BLaER1 treated with 17β-estradiol and CSF1 and Interleukin-3, amounts not matched to agents 10 nM and 100 nM (cell line): ENCODE measurements around the gene LAD1.

ENCODE experiments used
- H3K27ac ChIP-seq, 11 experiments: shearing (Covaris generic); formaldehyde crosslinking; 2 replicates each; pipeline ENCODE4 v1.8.1; 2022
- H3K27me3 ChIP-seq, 11 experiments: shearing (Covaris generic); formaldehyde crosslinking; 2 replicates each; pipeline ENCODE4 v1.8.1; 2022
- H3K36me3 ChIP-seq, 11 experiments: shearing (Covaris generic); formaldehyde crosslinking; 2 replicates each; pipeline ENCODE4 v1.8.1; 2022
- H3K4me1 ChIP-seq, 10 experiments: shearing (Covaris generic); formaldehyde crosslinking; 2 replicates each; pipeline ENCODE4 v1.8.1; 2022
- H3K4me2 ChIP-seq, 11 experiments: shearing (Covaris generic); formaldehyde crosslinking; 2 replicates each; pipeline ENCODE4 v1.8.1; 2022
- H3K4me3 ChIP-seq, 10 experiments: shearing (Covaris generic); formaldehyde crosslinking; 2 replicates each; pipeline ENCODE4 v1.8.1; 2022
- H3K9ac ChIP-seq, 11 experiments: shearing (Covaris generic); formaldehyde crosslinking; 2 replicates each; pipeline ENCODE4 v1.8.1; 2022
- H3K9me3 ChIP-seq, 11 experiments: shearing (Covaris generic); formaldehyde crosslinking; replicated peaks in 1 of 11; 2 replicates each; pipeline ENCODE4 v1.8.1; 2022
- H4K20me1 ChIP-seq, 11 experiments: shearing (Covaris generic); formaldehyde crosslinking; 2 replicates each; pipeline ENCODE4 v1.8.1; 2022
- Cebpa-rat ChIP-seq, 11 experiments: shearing (Covaris generic); IDR thresholded peaks; 2 replicates each; pipeline ENCODE4 v1.8.1; 2022

Gene LAD1

DNA sequence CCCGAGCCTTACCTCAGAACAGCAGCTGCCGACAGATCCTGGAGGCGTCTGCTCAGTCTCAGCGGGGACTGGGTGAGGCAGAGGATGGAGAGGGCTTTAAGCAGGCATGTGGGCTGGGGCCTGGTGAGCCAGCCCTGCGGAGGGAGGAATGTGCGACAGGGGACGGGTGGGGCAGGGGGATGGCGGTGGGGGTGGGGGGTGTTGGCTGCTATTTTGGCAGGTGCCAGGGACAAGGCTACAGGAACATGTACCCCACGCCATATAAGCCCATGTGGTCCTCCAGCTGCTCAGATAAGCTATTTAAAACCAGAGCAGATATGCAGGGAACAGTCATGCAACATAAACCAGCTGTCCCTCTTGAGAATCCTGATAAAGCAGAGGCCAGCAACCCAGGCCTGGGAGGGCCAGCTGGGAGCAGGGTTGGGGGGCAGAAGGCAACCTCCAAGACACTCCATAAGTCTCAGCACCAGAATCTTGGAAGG lies 21.5 kb downstream of the LAD1 start, which contains the start of gene TNNT2:
TNNT2 (minus strand) TSS at position 70 of the 482 bp plus-strand sequence. CDS start 4,426 bp downstream, outside the sequence.
- TF ChIP-seq Cebpa-rat (IDR thresholded peaks at IDR 0.05), result no peak
- Histone ChIP-seq H3K4me3 (no peak within 1 kb of the TSS), H3K4me1 (peaks cover 0 to 10% (median 3%) of the 10 kb centered on the region in 10 experiments; a peak in 6 of 20 replicates), H3K27ac (no peak within 1 kb of the TSS), H3K36me3 (no peaks in the 10 kb centered on the region), H3K4me2 (no peak within 1 kb of the TSS), H3K27me3 (no peaks in the 10 kb centered on the region), H3K9me3 (no peaks in the 10 kb centered on the region), H4K20me1 (no peaks in the 10 kb centered on the region; a peak in 1 of 22 replicates), H3K9ac (no peak within 1 kb of the TSS)

DNA sequence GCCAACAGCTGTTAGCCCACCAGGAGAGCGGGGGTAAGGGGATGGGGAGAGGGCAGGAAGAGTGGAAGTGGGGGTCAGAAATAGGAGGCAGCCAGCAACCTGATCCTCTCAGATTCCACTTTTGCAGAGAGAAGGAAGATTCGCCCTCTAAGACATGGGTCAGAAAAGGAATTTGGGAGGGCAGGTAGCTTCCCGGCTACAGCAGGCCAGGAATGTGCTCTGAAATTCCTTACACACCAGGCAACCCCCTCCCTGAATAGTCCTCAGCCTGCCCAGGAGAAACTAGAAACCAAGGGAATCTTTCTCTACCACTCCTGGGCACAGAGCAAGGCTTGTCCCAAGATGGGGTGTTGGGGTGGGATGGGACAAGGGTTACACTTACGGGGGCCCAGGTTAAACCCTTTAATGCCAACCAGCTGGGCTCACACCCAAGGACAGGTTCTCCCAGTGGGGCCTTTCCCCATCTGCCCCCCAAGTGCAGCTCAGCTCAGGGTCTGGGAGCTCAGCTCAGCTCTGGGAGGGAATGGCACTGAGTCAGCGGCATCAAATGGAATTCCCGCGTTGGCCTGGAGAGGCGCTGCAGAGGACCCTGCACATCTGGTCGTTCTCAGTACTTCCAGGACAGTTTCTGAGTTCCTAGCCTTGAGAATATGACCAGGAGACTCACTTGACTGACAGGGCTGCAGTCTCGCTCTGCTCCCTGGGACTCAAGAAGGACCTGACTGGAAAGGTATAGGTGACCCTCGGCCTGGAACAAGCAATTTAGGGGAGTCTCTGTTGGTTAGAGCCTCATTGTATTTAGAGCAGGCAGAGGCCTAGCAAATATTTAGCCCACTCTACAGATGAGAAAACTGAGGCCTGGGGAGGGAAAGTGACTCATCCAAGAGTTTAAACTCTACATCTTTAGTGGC lies 22.4 kb downstream of the LAD1 start:
- Histone ChIP-seq H3K4me1 (peaks cover 0 to 17% (median 9%) of the 10 kb centered on the region in 10 experiments; a peak in 12 of 20 replicates), H3K27me3 (no peaks in the 10 kb centered on the region), H3K27ac (no peak overlapping the region), H3K4me2 (no peak overlapping the region), H4K20me1 (no peaks in the 10 kb centered on the region; a peak in 1 of 22 replicates), H3K9ac (no peak overlapping the region), H3K9me3 (no peaks in the 10 kb centered on the region), H3K36me3 (no peaks in the 10 kb centered on the region), H3K4me3 (no peak overlapping the region)
- no peak for TF ChIP-seq Cebpa-rat (IDR thresholded peaks at IDR 0.05)

DNA sequence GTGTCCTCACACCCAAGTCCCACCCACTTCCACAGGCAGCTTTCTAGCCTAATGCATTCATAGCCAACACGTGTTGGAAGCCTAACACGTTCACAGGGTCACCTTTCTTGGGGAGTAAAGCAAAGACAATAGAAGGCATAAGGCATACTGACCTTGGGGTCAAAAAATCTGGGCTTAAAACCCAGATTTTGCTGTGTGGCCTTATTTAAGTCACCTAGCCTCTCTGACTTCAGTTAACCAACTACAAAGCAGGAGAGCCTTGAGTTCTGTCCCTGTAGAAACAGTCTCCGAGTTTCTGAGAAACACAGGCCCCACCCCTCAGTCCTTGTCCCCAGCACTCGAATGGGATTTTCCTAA lies 23.0 kb downstream of the LAD1 start:
- H4K20me1 ChIP-seq, result no peaks in the 10 kb centered on the region; a peak in 1 of 22 replicates
- H3K27ac ChIP-seq, result no peak overlapping the region
- H3K36me3 ChIP-seq, result no peaks in the 10 kb centered on the region
- H3K4me1 ChIP-seq, result peaks cover 0 to 23% (median 15%) of the 10 kb centered on the region in 10 experiments; a peak in 15 of 20 replicates
- TF ChIP-seq Cebpa-rat (IDR thresholded peaks at IDR 0.05), result no peak
- H3K9ac ChIP-seq, result no peak overlapping the region
- no peaks in the 10 kb centered on the region for H3K9me3 ChIP-seq
- peak overlapping the region in 3 of 11 experiments; percentile 15 to 22 (median 16); a peak in 2 of 22 replicates for H3K4me2 ChIP-seq
- no peak overlapping the region for H3K4me3 ChIP-seq
- no peaks in the 10 kb centered on the region for H3K27me3 ChIP-seq

DNA sequence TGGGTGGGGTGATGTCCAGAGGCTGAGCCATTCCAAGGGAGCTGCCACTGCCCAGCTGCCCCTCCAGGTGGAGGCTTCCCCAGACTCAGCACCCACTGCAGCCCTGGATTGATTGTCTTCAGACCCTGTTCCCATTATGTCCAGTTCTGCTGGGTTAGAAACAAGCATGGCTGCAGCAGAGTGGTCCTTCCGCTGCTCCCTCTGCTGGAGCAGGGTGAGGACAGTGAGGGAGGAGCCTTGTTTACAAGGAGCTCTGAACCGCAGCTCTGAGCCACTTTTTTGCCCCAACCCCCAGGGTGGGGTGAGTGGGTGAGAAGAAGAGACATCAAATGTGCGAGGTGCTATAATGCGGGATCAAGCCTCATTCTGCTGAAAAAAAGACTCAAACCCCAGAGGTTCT lies 24.0 kb downstream of the LAD1 start:
- Histone ChIP-seq H3K27me3 (no peaks in the 10 kb centered on the region), H3K27ac (no peak overlapping the region)

DNA sequence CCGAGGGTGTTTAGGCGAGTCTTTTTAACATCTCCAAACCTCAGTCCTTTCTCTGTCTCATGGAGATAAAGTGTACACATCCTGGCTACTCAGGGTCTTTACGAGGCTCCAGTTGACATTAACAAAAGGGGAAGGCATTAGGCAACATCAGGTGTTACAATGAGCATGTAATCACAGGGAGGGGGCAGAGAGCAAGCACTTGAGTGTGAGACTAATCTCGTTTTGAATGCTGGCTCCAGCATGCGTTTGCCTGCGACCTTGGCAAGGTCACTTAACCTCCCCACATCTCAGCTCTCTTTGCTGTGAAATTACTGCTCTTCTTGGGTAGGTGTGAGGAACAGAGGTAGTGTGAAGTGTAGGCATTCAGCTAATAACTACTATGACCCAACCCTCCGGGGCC lies 24.8 kb downstream of the LAD1 start:
- Histone ChIP-seq H3K27me3 (no peaks in the 10 kb centered on the region), H3K27ac (no peak overlapping the region), H3K4me1 (peaks cover 1 to 40% (median 32%) of the 10 kb centered on the region in 10 experiments; a peak in 18 of 20 replicates), H4K20me1 (peaks cover 0 to 1% (median 0%) of the 10 kb centered on the region in 11 experiments; a peak in 1 of 22 replicates), H3K9ac (no peak overlapping the region), H3K4me3 (no peak overlapping the region), H3K36me3 (no peaks in the 10 kb centered on the region), H3K9me3 (no peaks in the 10 kb centered on the region), H3K4me2 (no peak overlapping the region)
- no peak for TF ChIP-seq Cebpa-rat (IDR thresholded peaks at IDR 0.05)

More for the DNA sequence above, 24.0 kb downstream of the LAD1 start:
- TF ChIP-seq Cebpa-rat (IDR thresholded peaks at IDR 0.05), result no peak
- peak overlapping the region in 6 of 11 experiments; percentile 12 to 22 (median 16); a peak in 5 of 22 replicates for H3K4me2 ChIP-seq
- no peaks in the 10 kb centered on the region; a peak in 1 of 22 replicates for H4K20me1 ChIP-seq
- H3K9me3 ChIP-seq, result no peaks in the 10 kb centered on the region
- no peak overlapping the region for H3K4me3 ChIP-seq
- no peak overlapping the region for H3K9ac ChIP-seq
- no peaks in the 10 kb centered on the region for H3K36me3 ChIP-seq
- H3K4me1 ChIP-seq, result peaks cover 0 to 32% (median 24%) of the 10 kb centered on the region in 10 experiments; a peak in 15 of 20 replicates

DNA sequence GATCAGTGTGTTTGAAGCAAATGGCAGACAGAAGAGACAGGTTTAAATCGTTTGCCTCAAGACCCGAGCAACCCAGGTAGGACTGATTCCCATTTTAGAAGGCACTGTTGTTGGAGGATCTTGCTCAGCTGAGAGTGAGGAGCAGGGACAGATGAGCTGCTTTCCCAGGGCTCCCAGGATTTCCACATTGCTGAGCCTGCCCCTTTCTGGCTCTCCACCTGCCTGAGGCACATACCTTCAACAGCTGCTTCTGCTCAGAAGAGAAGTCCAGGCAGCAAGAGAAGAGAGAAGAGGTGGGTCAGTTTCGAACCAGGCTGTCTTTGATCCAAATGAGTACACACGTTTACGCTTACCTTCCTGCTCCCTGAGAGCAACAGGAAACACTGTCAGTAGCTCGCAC lies 27.3 kb downstream of the LAD1 start:
- H3K4me1 ChIP-seq, result peaks cover 10 to 65% (median 50%) of the 10 kb centered on the region in 10 experiments; a peak in 18 of 20 replicates
- H4K20me1 ChIP-seq, result peaks cover 0 to 4% (median 0%) of the 10 kb centered on the region in 11 experiments; a peak in 1 of 22 replicates
- no peaks in the 10 kb centered on the region for H3K9me3 ChIP-seq
- no peak overlapping the region for H3K4me3 ChIP-seq
- peak overlapping the region in 7 of 11 experiments; percentile 78 to 97 (median 90); a peak in 13 of 22 replicates for H3K4me2 ChIP-seq
- H3K36me3 ChIP-seq, result no peaks in the 10 kb centered on the region
- TF ChIP-seq Cebpa-rat (IDR thresholded peaks at IDR 0.05), result no peak
- H3K27me3 ChIP-seq, result no peaks in the 10 kb centered on the region
- no peak overlapping the region for H3K9ac ChIP-seq
- no peak overlapping the region for H3K27ac ChIP-seq

DNA sequence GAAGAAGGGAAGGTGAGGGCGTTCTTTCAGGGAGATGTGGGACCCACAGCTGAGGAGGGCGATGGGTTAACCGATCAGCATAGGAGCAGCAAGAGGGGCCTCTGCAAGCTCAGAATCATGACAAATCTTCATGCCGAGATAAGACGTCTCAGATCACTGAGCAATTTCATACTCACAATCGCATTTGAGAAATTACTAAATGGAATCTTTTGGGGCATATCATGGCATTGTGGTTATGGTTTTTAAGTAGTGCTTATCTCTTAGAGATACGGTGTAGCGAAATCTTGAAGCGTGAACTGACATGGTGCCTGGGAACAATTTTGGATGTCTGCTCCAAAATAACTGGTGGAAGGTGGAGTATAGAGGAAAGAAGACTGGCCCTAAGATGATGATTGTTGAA lies 27.8 kb downstream of the LAD1 start:
- Histone ChIP-seq H3K4me3 (no peak overlapping the region), H3K27me3 (no peaks in the 10 kb centered on the region), H3K9me3 (no peaks in the 10 kb centered on the region; a peak in 1 of 22 replicates), H3K4me1 (peaks cover 10 to 65% (median 50%) of the 10 kb centered on the region in 10 experiments; a peak in 18 of 20 replicates), H3K27ac (no peak overlapping the region), H4K20me1 (peaks cover 0 to 4% (median 0%) of the 10 kb centered on the region in 11 experiments; a peak in 1 of 22 replicates), H3K9ac (no peak overlapping the region), H3K36me3 (no peaks in the 10 kb centered on the region), H3K4me2 (peak overlapping the region in 8 of 11 experiments; percentile 37 to 97 (median 90); a peak in 16 of 22 replicates)
- TF ChIP-seq Cebpa-rat (IDR thresholded peaks at IDR 0.05), result no peak

DNA sequence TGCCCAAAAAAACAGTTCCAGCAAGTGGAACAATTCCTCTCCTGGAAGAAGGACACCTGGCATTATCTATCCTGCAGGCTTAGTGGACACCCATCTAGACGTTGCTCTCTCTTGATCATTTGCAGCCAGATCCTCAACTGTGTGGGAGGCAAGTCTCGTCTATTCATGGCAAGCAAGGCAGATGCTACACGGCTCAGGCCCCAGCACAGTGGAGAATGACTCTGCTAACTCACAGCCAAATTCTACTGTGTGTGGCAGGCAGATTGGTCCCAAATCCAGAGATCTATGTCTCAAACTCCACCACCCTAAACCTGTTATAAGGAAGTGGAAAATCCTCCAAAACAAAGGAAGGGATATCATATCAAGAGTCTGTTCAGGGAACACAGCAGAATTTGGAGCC lies 28.6 kb downstream of the LAD1 start:
- TF ChIP-seq Cebpa-rat (IDR thresholded peaks at IDR 0.05), result no peak
- Histone ChIP-seq H3K4me1 (peaks cover 10 to 63% (median 49%) of the 10 kb centered on the region in 10 experiments; a peak in 18 of 20 replicates), H3K27ac (no peak overlapping the region), H4K20me1 (peaks cover 0 to 4% (median 0%) of the 10 kb centered on the region in 11 experiments; a peak in 1 of 22 replicates), H3K9ac (no peak overlapping the region; a peak in 1 of 22 replicates), H3K4me2 (peak overlapping the region in 8 of 11 experiments; percentile 10 to 97 (median 90); a peak in 15 of 22 replicates), H3K36me3 (no peaks in the 10 kb centered on the region), H3K4me3 (no peak overlapping the region), H3K27me3 (no peaks in the 10 kb centered on the region), H3K9me3 (no peaks in the 10 kb centered on the region; a peak in 1 of 22 replicates)

DNA sequence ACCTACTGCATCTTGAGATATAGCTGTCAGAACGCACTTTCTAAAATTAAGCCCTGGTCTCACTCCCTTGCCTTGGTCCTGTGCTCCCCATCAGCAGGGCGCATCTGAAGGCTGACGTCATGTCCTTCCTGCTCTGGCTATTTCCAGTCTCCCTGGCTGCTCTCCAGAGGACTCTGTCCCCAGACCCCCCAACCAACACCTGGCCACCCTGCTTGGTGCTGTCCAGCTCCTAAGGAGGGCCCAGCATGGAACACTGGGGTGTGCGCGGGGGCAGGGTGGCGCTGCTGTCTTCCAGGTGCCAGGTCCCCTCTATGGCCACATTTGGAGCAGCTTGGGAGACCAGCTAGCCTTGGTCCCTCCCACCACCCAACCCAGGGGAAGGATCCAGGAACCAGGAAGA lies 29.9 kb downstream of the LAD1 start:
- Histone ChIP-seq H3K9ac (peak overlapping the region in 1 of 11 experiments; percentile 35; a peak in 1 of 22 replicates), H3K27me3 (no peaks in the 10 kb centered on the region), H3K9me3 (no peaks in the 10 kb centered on the region; a peak in 1 of 22 replicates), H3K27ac (peak overlapping the region in 3 of 11 experiments; percentile 22 to 41 (median 40); a peak in 5 of 22 replicates), H3K4me1 (peaks cover 10 to 70% (median 61%) of the 10 kb centered on the region in 10 experiments; a peak in 18 of 20 replicates), H3K4me2 (peak overlapping the region; percentile 4 to 97 (median 85); a peak in 20 of 22 replicates), H3K4me3 (peak overlapping the region in 3 of 10 experiments; percentile 2 to 30 (median 8); a peak in 3 of 20 replicates), H3K36me3 (no peaks in the 10 kb centered on the region), H4K20me1 (peaks cover 0 to 12% (median 0%) of the 10 kb centered on the region in 11 experiments; a peak in 1 of 22 replicates)
- TF ChIP-seq Cebpa-rat (IDR thresholded peaks at IDR 0.05), result no peak
